ENCODE measurements around the gene GDF9.

GDF9 gene

GRCh38 chr5:132834057-132834456, 32.2 kb downstream of the GDF9 start:
- no peak overlapping the region for H3K9ac ChIP-seq (ENCODE audit: low read depth, low read length)
- H3K27ac ChIP-seq (ENCODE audit: low read depth, low read length), result no peak overlapping the region
- no peaks in the 10 kb centered on the region for H3K36me3 ChIP-seq (ENCODE audit: insufficient read depth, low read length)
- no peaks in the 10 kb centered on the region for H3K4me1 ChIP-seq (ENCODE audit: insufficient read depth, low read length)
- WGBS, result 100% methylated on average over 3 of the region's 3 CpGs
- no peaks in the 10 kb centered on the region for H3K9me3 ChIP-seq (ENCODE audit: insufficient read depth, low read depth, low read length)
- peaks cover 46% of the 10 kb centered on the region for H3K27me3 ChIP-seq (ENCODE audit: insufficient read depth, low read length)
- H3K4me3 ChIP-seq (ENCODE audit: low read length), result no peak overlapping the region

GRCh38 chr5:132832612-132833011, 33.7 kb downstream of the GDF9 start:
- Histone ChIP-seq H3K9me3 (ENCODE audit: insufficient read depth, low read depth, low read length) (no peaks in the 10 kb centered on the region), H3K27ac (ENCODE audit: low read depth, low read length) (no peak overlapping the region), H3K4me3 (ENCODE audit: low read length) (no peak overlapping the region), H3K36me3 (ENCODE audit: insufficient read depth, low read length) (no peaks in the 10 kb centered on the region), H3K4me1 (ENCODE audit: insufficient read depth, low read length) (no peaks in the 10 kb centered on the region), H3K9ac (ENCODE audit: low read depth, low read length) (no peak overlapping the region), H3K27me3 (ENCODE audit: insufficient read depth, low read length) (peaks cover 61% of the 10 kb centered on the region)
- WGBS, result 92% methylated on average over 5 of the region's 5 CpGs

GRCh38 chr5:132831095-132831860, 35.0 kb downstream of the GDF9 start:
- Histone ChIP-seq H3K4me1 (ENCODE audit: insufficient read depth, low read length) (no peaks in the 10 kb centered on the region), H3K9me3 (ENCODE audit: insufficient read depth, low read depth, low read length) (no peaks in the 10 kb centered on the region), H3K4me3 (ENCODE audit: low read length) (peak overlapping the region; percentile 72), H3K36me3 (ENCODE audit: insufficient read depth, low read length) (no peaks in the 10 kb centered on the region), H3K27ac (ENCODE audit: low read depth, low read length) (no peak overlapping the region), H3K9ac (ENCODE audit: low read depth, low read length) (no peak overlapping the region), H3K27me3 (ENCODE audit: insufficient read depth, low read length) (peaks cover 74% of the 10 kb centered on the region)
- whole genome bisulfite sequencing, result 86% methylated on average over 15 of the region's 15 CpGs

- peaks cover 81% of the 10 kb centered on the region for H3K27me3 ChIP-seq (ENCODE audit: insufficient read depth, low read length)
These were observed 35.7 kb downstream of the GDF9 start, which contains the start of gene SHROOM1 for GRCh38 chr5:132830436-132831094. TSS of gene SHROOM1 (minus strand) at chr5:132830647. CDS start at chr5:132826140, 4,507 bp downstream.

GRCh38 chr5:132829742-132830435, 36.4 kb downstream of the GDF9 start:
- Histone ChIP-seq H3K27ac (ENCODE audit: low read depth, low read length) (no peak overlapping the region), H3K4me1 (ENCODE audit: insufficient read depth, low read length) (no peaks in the 10 kb centered on the region), H3K9me3 (ENCODE audit: insufficient read depth, low read depth, low read length) (no peaks in the 10 kb centered on the region), H3K9ac (ENCODE audit: low read depth, low read length) (peak overlapping the region; percentile 65; the same call in 1 of the 2 replicates), H3K4me3 (ENCODE audit: low read length) (peak overlapping the region; percentile 72), H3K36me3 (ENCODE audit: insufficient read depth, low read length) (no peaks in the 10 kb centered on the region), H3K27me3 (ENCODE audit: insufficient read depth, low read length) (peaks cover 88% of the 10 kb centered on the region)
- 7% methylated on average over 75 of the region's 75 CpGs for WGBS

More at GRCh38 chr5:132830436-132831094, 35.7 kb downstream of the GDF9 start, which contains the start of gene SHROOM1:
- 2% methylated on average over 78 of the region's 78 CpGs for WGBS
- Histone ChIP-seq H3K36me3 (ENCODE audit: insufficient read depth, low read length) (no peaks in the 10 kb centered on the region), H3K4me3 (ENCODE audit: low read length) (peak within 1 kb of the TSS; percentile 72), H3K9ac (ENCODE audit: low read depth, low read length) (peak within 1 kb of the TSS; percentile 65), H3K27ac (ENCODE audit: low read depth, low read length) (no peak within 1 kb of the TSS), H3K9me3 (ENCODE audit: insufficient read depth, low read depth, low read length) (no peaks in the 10 kb centered on the region), H3K4me1 (ENCODE audit: insufficient read depth, low read length) (no peaks in the 10 kb centered on the region)

- H3K4me1 ChIP-seq (ENCODE audit: insufficient read depth, low read length), result no peaks in the 10 kb centered on the region
- peaks cover 95% of the 10 kb centered on the region for H3K27me3 ChIP-seq (ENCODE audit: insufficient read depth, low read length)
- H3K9me3 ChIP-seq (ENCODE audit: insufficient read depth, low read depth, low read length), result no peaks in the 10 kb centered on the region
- H3K27ac ChIP-seq (ENCODE audit: low read depth, low read length), result no peak overlapping the region
- 90% methylated on average over 4 of the region's 4 CpGs for WGBS
- H3K36me3 ChIP-seq (ENCODE audit: insufficient read depth, low read length), result no peaks in the 10 kb centered on the region
- H3K4me3 ChIP-seq (ENCODE audit: low read length), result no peak overlapping the region
- no peak overlapping the region for H3K9ac ChIP-seq (ENCODE audit: low read depth, low read length)
These were observed 37.3 kb downstream of the GDF9 start for GRCh38 chr5:132828846-132829494.

- H3K36me3 ChIP-seq (ENCODE audit: insufficient read depth, low read length), result no peaks in the 10 kb centered on the region
- 86% methylated on average over 4 of the region's 4 CpGs for WGBS
- H3K9me3 ChIP-seq (ENCODE audit: insufficient read depth, low read depth, low read length), result no peaks in the 10 kb centered on the region
- no peak overlapping the region for H3K4me3 ChIP-seq (ENCODE audit: low read length)
- H3K27ac ChIP-seq (ENCODE audit: low read depth, low read length), result no peak overlapping the region
- H3K9ac ChIP-seq (ENCODE audit: low read depth, low read length), result no peak overlapping the region
- peaks cover 94% of the 10 kb centered on the region for H3K27me3 ChIP-seq (ENCODE audit: insufficient read depth, low read length)
- H3K4me1 ChIP-seq (ENCODE audit: insufficient read depth, low read length), result no peaks in the 10 kb centered on the region
These were observed 38.2 kb downstream of the GDF9 start for GRCh38 chr5:132827943-132828673.

GRCh38 chr5:132826424-132827082, 39.7 kb downstream of the GDF9 start:
- no peak overlapping the region for H3K27ac ChIP-seq (ENCODE audit: low read depth, low read length)
- 69% methylated on average over 6 of the region's 6 CpGs for WGBS

GRCh38 chr5:132825834-132826391, 40.4 kb downstream of the GDF9 start:
- H3K4me1 ChIP-seq (ENCODE audit: insufficient read depth, low read length), result no peaks in the 10 kb centered on the region
- H3K27ac ChIP-seq (ENCODE audit: low read depth, low read length), result no peak overlapping the region
- H3K36me3 ChIP-seq (ENCODE audit: insufficient read depth, low read length), result no peaks in the 10 kb centered on the region
- H3K4me3 ChIP-seq (ENCODE audit: low read length), result peak overlapping the region; percentile 60
- no peaks in the 10 kb centered on the region for H3K9me3 ChIP-seq (ENCODE audit: insufficient read depth, low read depth, low read length)
- 9% methylated on average over 43 of the region's 43 CpGs for WGBS
- peak overlapping the region; percentile 61 for H3K9ac ChIP-seq (ENCODE audit: low read depth, low read length)
- H3K27me3 ChIP-seq (ENCODE audit: insufficient read depth, low read length), result peaks cover 86% of the 10 kb centered on the region

More at GRCh38 chr5:132826424-132827082, 39.7 kb downstream of the GDF9 start:
- H3K4me3 ChIP-seq (ENCODE audit: low read length), result peak overlapping the region; percentile 60; the same call in 1 of the 2 replicates
- peaks cover 88% of the 10 kb centered on the region for H3K27me3 ChIP-seq (ENCODE audit: insufficient read depth, low read length)
- no peaks in the 10 kb centered on the region for H3K9me3 ChIP-seq (ENCODE audit: insufficient read depth, low read depth, low read length)
- no peaks in the 10 kb centered on the region for H3K4me1 ChIP-seq (ENCODE audit: insufficient read depth, low read length)
- H3K9ac ChIP-seq (ENCODE audit: low read depth, low read length), result no peak overlapping the region
- H3K36me3 ChIP-seq (ENCODE audit: insufficient read depth, low read length), result no peaks in the 10 kb centered on the region
